ENCODE measurements around the gene C1orf105.

C1orf105 gene

GRCh38 chr1:172384656-172385055 is 35.8 kb upstream of the C1orf105 start:
- Histone ChIP-seq H3K27ac (replicated peaks; ENCODE audit: low read length) (no peak overlapping the region), H2BK15ac (ENCODE audit: low read length) (no peak overlapping the region), H3K4ac (ENCODE audit: low read length) (no peak overlapping the region), H3K14ac (ENCODE audit: low read length) (no peak overlapping the region), H3K79me1 (ENCODE audit: low read depth, low read length) (no peaks in the 10 kb centered on the region), H2BK5ac (ENCODE audit: low read length) (no peak overlapping the region), H3K4me3 (ENCODE audit: low read length in 2 of 2) (no peak overlapping the region), H3K23ac (ENCODE audit: low read depth, low read length, poor library complexity) (no peak overlapping the region), H3K27me3 (ENCODE audit: control insufficient read depth in 3 of 3, insufficient read depth in 3 of 3, low read depth in 1 of 3, low read length in 3 of 3) (no peaks in the 10 kb centered on the region), H2AFZ (ENCODE audit: low read length) (no peak overlapping the region), H3K36me3 (replicated peaks in 1 of 2; ENCODE audit: control insufficient read depth in 2 of 2, insufficient read depth in 2 of 2, low read length in 2 of 2) (no peaks in the 10 kb centered on the region), H3K4me2 (ENCODE audit: insufficient read depth, low read length, poor library complexity, severe bottlenecking) (no peak overlapping the region), H4K91ac (ENCODE audit: low read depth, low read length, poor library complexity) (no peak overlapping the region), H4K8ac (ENCODE audit: low read depth, low read length) (no peak overlapping the region), H3K4me1 (ENCODE audit: control insufficient read depth in 2 of 2, insufficient read depth in 1 of 2, low read depth in 1 of 2, low read length in 2 of 2) (peaks cover 2 to 19% of the 10 kb centered on the region in 2 donors), H2AK5ac (ENCODE audit: low read depth, low read length) (no peak overlapping the region), H2BK120ac (ENCODE audit: low read depth, low read length) (no peak overlapping the region), H3K9ac (ENCODE audit: low read depth, low read length, poor library complexity) (no peak overlapping the region), H3K9me3 (replicated peaks in 1 of 2; ENCODE audit: control insufficient read depth in 2 of 2, insufficient read depth in 1 of 2, low read depth in 1 of 2, low read length in 2 of 2) (no peaks in the 10 kb centered on the region), H2BK12ac (ENCODE audit: low read length) (no peak overlapping the region), H3K18ac (ENCODE audit: low read length) (no peak overlapping the region)
- DNase-seq (ENCODE audit: low spot score), result no peak
- WGBS, 2 donors (ENCODE audit: extremely low coverage in 2 of 2, insufficient read length in 2 of 2, insufficient replicate concordance in 1 of 2), result no CpG with 5 or more reads among the region's 1 CpG

- Histone ChIP-seq H3K4me3 (ENCODE audit: low read length in 2 of 2) (no peak overlapping the region), H2AFZ (ENCODE audit: low read length) (no peak overlapping the region), H3K18ac (ENCODE audit: low read length) (no peak overlapping the region), H2BK120ac (ENCODE audit: low read depth, low read length) (no peak overlapping the region), H3K27me3 (ENCODE audit: control insufficient read depth in 3 of 3, insufficient read depth in 3 of 3, low read depth in 1 of 3, low read length in 3 of 3) (no peaks in the 10 kb centered on the region), H3K36me3 (replicated peaks in 1 of 2; ENCODE audit: control insufficient read depth in 2 of 2, insufficient read depth in 2 of 2, low read length in 2 of 2) (no peaks in the 10 kb centered on the region), H3K14ac (ENCODE audit: low read length) (no peak overlapping the region), H3K9ac (ENCODE audit: low read depth, low read length, poor library complexity) (no peak overlapping the region), H4K8ac (ENCODE audit: low read depth, low read length) (no peak overlapping the region), H3K4me2 (ENCODE audit: insufficient read depth, low read length, poor library complexity, severe bottlenecking) (no peak overlapping the region), H2BK5ac (ENCODE audit: low read length) (no peak overlapping the region), H2AK5ac (ENCODE audit: low read depth, low read length) (no peak overlapping the region), H3K4ac (ENCODE audit: low read length) (no peak overlapping the region), H3K27ac (replicated peaks; ENCODE audit: low read length) (no peak overlapping the region), H2BK15ac (ENCODE audit: low read length) (no peak overlapping the region), H3K9me3 (replicated peaks in 1 of 2; ENCODE audit: control insufficient read depth in 2 of 2, insufficient read depth in 1 of 2, low read depth in 1 of 2, low read length in 2 of 2) (no peaks in the 10 kb centered on the region), H3K4me1 (ENCODE audit: control insufficient read depth in 2 of 2, insufficient read depth in 1 of 2, low read depth in 1 of 2, low read length in 2 of 2) (peaks cover 2 to 27% of the 10 kb centered on the region in 2 donors), H2BK12ac (ENCODE audit: low read length) (no peak overlapping the region), H3K23ac (ENCODE audit: low read depth, low read length, poor library complexity) (no peak overlapping the region), H4K91ac (ENCODE audit: low read depth, low read length, poor library complexity) (no peak overlapping the region), H3K79me1 (ENCODE audit: low read depth, low read length) (no peaks in the 10 kb centered on the region)
- no CpG with 5 or more reads among the region's 2 CpGs for WGBS, 2 donors (ENCODE audit: extremely low coverage in 2 of 2, insufficient read length in 2 of 2, insufficient replicate concordance in 1 of 2)
- no peak for DNase-seq (ENCODE audit: low spot score)
Observed at GRCh38 chr1:172386046-172386445, 34.4 kb upstream of the C1orf105 start.

DNA sequence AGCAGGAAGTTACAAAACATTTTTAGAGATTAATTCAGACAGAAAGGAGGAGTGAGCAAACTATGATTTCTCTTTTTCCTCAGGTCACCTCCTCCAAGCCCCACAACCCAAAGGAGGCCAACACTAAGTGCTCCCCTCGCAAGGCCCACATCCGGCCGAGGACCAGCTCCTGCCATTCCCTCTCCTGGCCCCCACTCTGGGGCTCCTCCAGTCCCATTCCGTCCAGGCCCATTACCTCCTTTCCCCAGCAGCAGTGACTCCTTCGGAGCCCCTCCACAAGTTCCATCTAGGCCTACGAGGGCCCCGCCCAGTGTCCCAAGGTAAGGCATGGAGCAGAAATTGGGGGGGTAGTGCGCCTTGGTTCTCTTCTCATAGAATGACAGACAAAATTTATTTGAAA is 32.0 kb upstream of the C1orf105 start:
- Histone ChIP-seq H3K4me3 (ENCODE audit: low read length in 2 of 2) (peak overlapping the region in 1 of 2 donors; percentile 25), H3K18ac (ENCODE audit: low read length) (peak overlapping the region; percentile 9), H2BK120ac (ENCODE audit: low read depth, low read length) (no peak overlapping the region), H2BK5ac (ENCODE audit: low read length) (no peak overlapping the region), H3K4ac (ENCODE audit: low read length) (no peak overlapping the region), H3K4me1 (ENCODE audit: control insufficient read depth in 2 of 2, insufficient read depth in 1 of 2, low read depth in 1 of 2, low read length in 2 of 2) (peaks cover 2 to 24% of the 10 kb centered on the region in 2 donors), H3K79me1 (ENCODE audit: low read depth, low read length) (no peaks in the 10 kb centered on the region), H3K9me3 (replicated peaks in 1 of 2; ENCODE audit: control insufficient read depth in 2 of 2, insufficient read depth in 1 of 2, low read depth in 1 of 2, low read length in 2 of 2) (no peaks in the 10 kb centered on the region), H3K23ac (ENCODE audit: low read depth, low read length, poor library complexity) (no peak overlapping the region), H3K4me2 (ENCODE audit: insufficient read depth, low read length, poor library complexity, severe bottlenecking) (no peak overlapping the region), H3K27me3 (ENCODE audit: control insufficient read depth in 3 of 3, insufficient read depth in 3 of 3, low read depth in 1 of 3, low read length in 3 of 3) (no peaks in the 10 kb centered on the region), H3K36me3 (replicated peaks in 1 of 2; ENCODE audit: control insufficient read depth in 2 of 2, insufficient read depth in 2 of 2, low read length in 2 of 2) (no peaks in the 10 kb centered on the region), H4K8ac (ENCODE audit: low read depth, low read length) (no peak overlapping the region), H4K91ac (ENCODE audit: low read depth, low read length, poor library complexity) (no peak overlapping the region), H2AFZ (ENCODE audit: low read length) (no peak overlapping the region), H3K9ac (ENCODE audit: low read depth, low read length, poor library complexity) (no peak overlapping the region), H2BK12ac (ENCODE audit: low read length) (no peak overlapping the region), H2BK15ac (ENCODE audit: low read length) (no peak overlapping the region), H3K14ac (ENCODE audit: low read length) (no peak overlapping the region), H3K27ac (replicated peaks; ENCODE audit: low read length) (no peak overlapping the region), H2AK5ac (ENCODE audit: low read depth, low read length) (no peak overlapping the region)
- no peak for DNase-seq (ENCODE audit: low spot score)
- no CpG with 5 or more reads among the region's 8 CpGs for WGBS, 2 donors (ENCODE audit: extremely low coverage in 2 of 2, insufficient read length in 2 of 2, insufficient replicate concordance in 1 of 2)

DNA sequence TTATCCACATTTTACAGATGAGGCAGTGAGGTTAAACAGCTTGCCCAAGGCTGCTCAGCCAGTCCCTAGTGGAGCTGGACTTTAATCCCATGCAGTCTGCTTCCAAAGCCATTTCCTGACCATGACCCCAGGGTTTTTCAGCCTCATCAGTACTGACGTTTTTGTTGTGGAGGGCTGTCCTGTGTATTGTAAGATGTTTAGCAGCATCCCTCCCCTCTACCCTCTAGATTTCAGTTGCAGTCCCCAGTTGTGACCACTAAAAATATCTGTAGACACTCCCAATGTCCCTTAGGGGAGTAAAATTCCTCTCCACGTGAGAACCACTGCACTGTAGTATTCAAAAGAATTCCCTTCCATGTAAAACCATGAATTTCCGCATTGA is 30.2 kb upstream of the C1orf105 start:
- no CpG with 5 or more reads among the region's 3 CpGs for WGBS, 2 donors (ENCODE audit: extremely low coverage in 2 of 2, insufficient read length in 2 of 2, insufficient replicate concordance in 1 of 2)
- H2BK120ac ChIP-seq (ENCODE audit: low read depth, low read length), result no peak overlapping the region
- no peak overlapping the region for H4K8ac ChIP-seq (ENCODE audit: low read depth, low read length)
- no peak overlapping the region for H4K91ac ChIP-seq (ENCODE audit: low read depth, low read length, poor library complexity)
- DNase-seq (ENCODE audit: low spot score), result no peak
- H2AK5ac ChIP-seq (ENCODE audit: low read depth, low read length), result no peak overlapping the region
- no peak overlapping the region for H3K23ac ChIP-seq (ENCODE audit: low read depth, low read length, poor library complexity)
- H3K4me1 ChIP-seq (ENCODE audit: control insufficient read depth in 2 of 2, insufficient read depth in 1 of 2, low read depth in 1 of 2, low read length in 2 of 2), result peaks cover 3 to 23% of the 10 kb centered on the region in 2 donors
- H3K36me3 ChIP-seq (replicated peaks in 1 of 2; ENCODE audit: control insufficient read depth in 2 of 2, insufficient read depth in 2 of 2, low read length in 2 of 2), result no peaks in the 10 kb centered on the region
- H3K18ac ChIP-seq (ENCODE audit: low read length), result no peak overlapping the region
- no peak overlapping the region for H2BK15ac ChIP-seq (ENCODE audit: low read length)
- H2AFZ ChIP-seq (ENCODE audit: low read length), result no peak overlapping the region
- H3K9me3 ChIP-seq (replicated peaks in 1 of 2; ENCODE audit: control insufficient read depth in 2 of 2, insufficient read depth in 1 of 2, low read depth in 1 of 2, low read length in 2 of 2), result no peaks in the 10 kb centered on the region
- no peaks in the 10 kb centered on the region for H3K79me1 ChIP-seq (ENCODE audit: low read depth, low read length)
- no peaks in the 10 kb centered on the region for H3K27me3 ChIP-seq (ENCODE audit: control insufficient read depth in 3 of 3, insufficient read depth in 3 of 3, low read depth in 1 of 3, low read length in 3 of 3)
- H3K14ac ChIP-seq (ENCODE audit: low read length), result no peak overlapping the region
- no peak overlapping the region for H2BK5ac ChIP-seq (ENCODE audit: low read length)
- H2BK12ac ChIP-seq (ENCODE audit: low read length), result no peak overlapping the region
- H3K4ac ChIP-seq (ENCODE audit: low read length), result no peak overlapping the region
- no peak overlapping the region for H3K27ac ChIP-seq (replicated peaks; ENCODE audit: low read length)
- H3K4me3 ChIP-seq (ENCODE audit: low read length in 2 of 2), result no peak overlapping the region
- H3K9ac ChIP-seq (ENCODE audit: low read depth, low read length, poor library complexity), result no peak overlapping the region
- no peak overlapping the region for H3K4me2 ChIP-seq (ENCODE audit: insufficient read depth, low read length, poor library complexity, severe bottlenecking)

All from neuronal stem cell (in vitro differentiated cells).